NT2/D1 (cell line): ENCODE data around the gene RALGDS.

ENCODE experiments used
- SUZ12 ChIP-seq: IDR thresholded peaks from 2 replicates; pipeline ENCODE4 v1.6.1; 2011; ENCODE audit not compliant: insufficient read length, insufficient read depth; ENCODE audit errors: extremely low read depth
- YY1 ChIP-seq: IDR thresholded peaks from 2 replicates; pipeline ENCODE4 v1.6.1; 2011; ENCODE audit not compliant: insufficient read length, insufficient read depth
- ZNF274 ChIP-seq: IDR thresholded peaks from 2 replicates; pipeline ENCODE4 v1.6.1; 2011; ENCODE audit warnings: mild to moderate bottlenecking, low read depth, low read length

DNA sequence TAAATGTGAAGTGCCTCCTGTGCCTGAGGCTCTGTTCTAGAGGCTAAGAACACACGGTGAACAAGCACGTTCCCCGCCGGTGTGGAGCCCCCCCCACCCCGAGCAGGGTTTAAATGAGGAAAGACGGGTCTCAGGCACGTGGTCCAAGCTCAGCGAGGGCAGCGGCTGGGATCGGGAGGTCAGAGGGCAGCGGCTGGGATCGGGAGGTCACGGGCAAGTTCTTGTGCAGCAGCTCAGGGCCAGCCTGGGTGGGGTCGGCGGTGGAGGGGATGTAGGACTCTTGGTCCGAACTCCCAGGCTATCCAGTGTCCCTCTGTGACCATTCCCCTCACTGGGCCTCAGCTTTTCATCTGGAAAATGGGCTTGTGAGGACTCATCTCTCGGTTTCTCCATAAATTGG lies 45.4 kb upstream of the RALGDS start:
- no peak for TF ChIP-seq ZNF274
- TF ChIP-seq YY1 = no peak
- TF ChIP-seq SUZ12 = no peak
